HG03457 (cell line): ENCODE results near the gene MESP2.
"Not testable (repeated sequence)": the region's sequence is repeated elsewhere in the genome, so short reads cannot be mapped to it uniquely, and the experiment has no call there.

Experiments
- ATAC-seq: cut with Tn5 transposase; IDR thresholded peaks from one replicate; pipeline ENCODE4 v1.9.1; 2021; ENCODE audit warnings: moderate number of reproducible peaks; ENCODE audit not compliant: unreplicated experiment

Gene MESP2

DNA sequence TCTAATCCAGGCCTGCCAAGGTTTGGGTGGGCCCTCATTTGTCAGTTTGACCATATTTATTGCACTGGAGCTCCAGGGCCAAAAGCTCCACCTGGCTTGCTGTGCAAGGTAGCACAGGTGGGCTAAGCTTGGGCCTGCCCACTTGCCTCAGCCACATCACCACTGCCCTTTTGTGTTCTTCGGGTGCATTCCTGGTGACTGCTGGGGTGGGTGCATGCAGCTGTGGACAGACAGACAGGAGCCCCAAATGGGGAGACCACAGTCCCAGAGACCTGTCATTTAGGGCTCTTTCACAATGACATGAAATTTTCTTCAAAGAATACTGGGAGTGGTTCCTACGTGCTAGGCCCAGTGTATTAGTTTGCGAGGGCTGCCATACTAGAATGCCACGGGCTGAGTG, 2.7 kb downstream of the MESP2 start:
- ATAC-seq, result no peak

- no peak for ATAC-seq
Measured at GRCh38 chr15:89780601-89781000, 4.5 kb downstream of the MESP2 start.

GRCh38 chr15:89781055-89781454, 4.9 kb downstream of the MESP2 start:
- no peak for ATAC-seq

DNA sequence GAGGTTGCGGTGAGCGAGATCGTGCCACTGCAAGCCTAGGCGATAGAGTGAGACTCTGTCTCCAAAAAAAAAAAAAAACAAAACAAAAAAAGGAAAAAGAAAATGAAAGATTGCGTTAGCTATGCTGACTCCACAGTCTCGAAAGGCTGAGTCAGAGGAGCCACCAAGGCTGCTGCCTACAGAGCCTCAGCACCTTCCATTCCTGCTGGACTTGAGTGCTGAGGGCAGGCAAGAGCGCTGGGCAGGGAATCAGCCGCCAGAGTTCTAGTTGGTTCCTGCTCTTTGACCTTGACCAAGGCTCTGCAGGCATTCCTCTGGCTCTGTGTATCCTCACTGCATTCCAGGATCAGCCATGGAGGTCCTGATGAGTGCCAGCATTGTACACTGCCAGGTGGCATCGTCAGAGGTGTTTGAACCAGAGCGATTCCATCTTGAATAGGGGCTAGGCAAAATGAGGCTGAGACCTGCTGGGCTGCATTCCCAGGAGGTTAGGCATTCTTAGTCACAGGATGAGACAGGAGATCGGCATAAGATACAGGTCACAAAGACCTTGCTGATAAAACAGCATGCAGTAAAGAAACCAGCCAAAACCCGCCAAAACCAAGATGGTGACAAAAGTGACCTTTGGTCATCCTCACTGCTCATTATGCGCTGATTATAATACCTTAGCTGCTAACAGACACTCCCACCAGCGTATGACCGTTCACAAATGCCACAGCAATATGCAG, 5.9 kb downstream of the MESP2 start:
- ATAC-seq, result no peak

DNA sequence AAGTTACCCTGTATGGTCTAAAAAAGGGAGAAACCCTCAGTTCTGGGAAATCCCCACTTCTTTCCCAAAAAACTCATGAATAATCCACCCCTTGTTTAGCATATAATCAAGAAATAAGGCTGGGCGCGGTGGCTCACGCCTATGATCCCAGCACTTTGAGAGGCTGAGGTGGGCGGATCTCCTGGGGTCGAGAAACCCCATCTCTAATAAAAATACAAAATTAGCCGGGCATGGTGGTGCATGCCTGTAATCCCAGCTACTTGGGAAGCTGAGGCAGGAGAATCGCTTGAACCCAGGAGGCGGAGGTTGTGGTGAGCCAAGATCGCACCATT, 6.5 kb downstream of the MESP2 start:
- ATAC-seq, result not testable (repeated sequence)

GRCh38 chr15:89783111-89783860, 7.2 kb downstream of the MESP2 start:
- no peak for ATAC-seq

GRCh38 chr15:89783861-89784685, 7.9 kb downstream of the MESP2 start:
- ATAC-seq, result no peak

- no peak for ATAC-seq
Measured at GRCh38 chr15:89784686-89784960, 8.5 kb downstream of the MESP2 start.

DNA sequence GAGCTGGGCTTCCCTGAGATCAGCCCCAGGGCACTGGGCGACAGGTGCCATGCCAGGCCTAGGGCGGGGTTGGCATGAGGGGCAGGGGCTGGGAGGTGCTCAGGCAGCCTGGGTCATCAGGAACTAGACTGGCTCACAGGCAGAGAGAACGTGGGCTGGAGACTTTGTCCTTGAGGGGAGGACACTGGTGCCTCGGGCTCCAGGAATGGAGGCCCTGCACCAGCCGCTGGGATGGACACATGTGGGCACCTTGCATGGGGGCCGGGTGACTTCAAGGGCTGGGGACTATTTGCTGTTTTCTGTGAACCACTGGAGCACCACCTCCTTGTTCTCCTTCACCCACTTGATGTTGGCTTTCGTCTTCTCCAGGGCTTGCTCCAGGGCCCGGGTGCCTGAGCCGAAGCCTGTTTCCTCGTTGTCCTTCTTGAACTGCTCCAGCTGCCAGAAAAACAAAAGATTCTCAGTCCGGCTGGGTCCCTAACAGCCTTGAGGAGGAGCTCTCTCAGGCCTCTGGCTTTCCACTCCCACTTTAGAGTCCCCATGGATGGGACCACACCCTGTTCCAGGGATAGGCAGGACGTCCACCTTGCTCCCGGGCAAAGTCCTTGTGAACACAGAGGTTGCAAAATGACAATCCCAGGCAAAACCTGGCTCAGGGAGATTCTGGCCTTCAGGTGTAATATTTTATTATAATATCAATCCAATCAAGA, 9.1 kb downstream of the MESP2 start:
- ATAC-seq, result no peak

DNA sequence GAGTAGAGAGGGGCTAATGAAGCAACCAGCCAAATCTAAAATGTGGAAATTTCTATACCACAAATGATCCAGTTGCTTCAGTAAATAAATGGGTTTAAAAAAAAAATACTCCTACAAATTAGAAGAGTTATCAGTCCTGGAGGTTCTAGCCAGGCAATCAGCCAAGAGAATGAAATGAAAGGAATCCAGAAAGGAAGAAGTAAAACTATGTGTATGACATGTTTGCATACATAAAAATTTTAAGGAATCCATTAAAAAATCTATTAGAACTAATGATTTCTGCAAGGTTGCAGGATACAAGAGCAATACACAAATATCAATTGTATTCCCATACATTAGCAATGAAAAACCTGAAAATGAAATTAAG, 9.6 kb downstream of the MESP2 start:
- ATAC-seq, result no peak

GRCh38 chr15:89787944-89788343, 11.8 kb downstream of the MESP2 start:
- no peak for ATAC-seq

- ATAC-seq, result not testable (repeated sequence)
Measured at GRCh38 chr15:89788585-89788984, 12.5 kb downstream of the MESP2 start.

DNA sequence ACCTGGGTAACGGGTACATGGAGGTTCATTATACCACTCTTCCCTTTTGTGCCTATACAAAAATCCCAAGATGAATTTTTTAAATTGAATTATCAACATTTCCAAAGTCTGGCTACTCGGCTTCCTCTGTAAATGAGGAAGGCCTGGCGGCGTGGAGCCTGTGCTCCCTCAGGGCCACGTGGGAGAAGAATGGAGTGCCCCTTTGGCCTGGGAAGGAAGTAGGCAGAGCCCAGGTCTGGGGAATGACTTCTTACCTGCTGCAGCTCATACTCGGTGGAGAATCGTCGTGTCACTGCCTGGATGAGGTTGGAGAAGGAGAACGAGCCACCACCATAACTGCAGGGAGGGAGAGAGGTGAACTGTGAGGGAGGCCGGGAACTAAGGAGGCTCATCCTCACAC, 14.1 kb downstream of the MESP2 start:
- ATAC-seq, result no peak

GRCh38 chr15:89790661-89791060, 14.5 kb downstream of the MESP2 start:
- no peak for ATAC-seq

- ATAC-seq, result no peak
Measured at GRCh38 chr15:89792106-89792805, 16.1 kb downstream of the MESP2 start.

DNA sequence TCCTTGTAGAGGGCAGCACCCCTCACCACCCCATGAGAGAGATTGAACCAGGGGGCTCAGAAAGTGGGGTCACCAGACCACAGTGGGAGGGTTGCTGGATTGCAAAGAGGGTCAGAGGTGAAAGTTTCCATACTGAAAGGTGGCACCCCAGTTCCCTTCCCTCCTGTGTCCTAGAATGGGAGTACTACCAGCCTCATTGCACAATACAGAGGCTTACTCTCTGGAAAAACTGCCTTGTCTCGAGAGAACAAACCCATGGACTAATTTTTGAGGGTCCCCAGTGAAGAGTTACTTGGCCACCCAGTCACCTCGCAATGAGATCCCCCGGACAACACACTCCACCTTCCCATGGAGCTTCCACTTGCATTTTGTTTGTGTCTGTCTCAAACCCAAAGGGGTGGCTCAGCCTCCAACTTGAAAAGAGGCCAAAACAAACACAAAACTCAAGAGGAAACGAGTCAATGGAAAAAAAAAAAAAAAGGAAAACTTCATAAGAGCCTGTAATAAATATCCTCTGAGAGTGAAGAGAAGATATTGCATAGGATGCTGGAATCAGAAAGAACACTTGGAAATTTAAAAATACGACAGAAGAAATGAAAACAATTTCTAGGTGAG, 18.6 kb downstream of the MESP2 start:
- no peak for ATAC-seq

- ATAC-seq, result no peak
Measured at GRCh38 chr15:89795996-89796395, 19.9 kb downstream of the MESP2 start.

DNA sequence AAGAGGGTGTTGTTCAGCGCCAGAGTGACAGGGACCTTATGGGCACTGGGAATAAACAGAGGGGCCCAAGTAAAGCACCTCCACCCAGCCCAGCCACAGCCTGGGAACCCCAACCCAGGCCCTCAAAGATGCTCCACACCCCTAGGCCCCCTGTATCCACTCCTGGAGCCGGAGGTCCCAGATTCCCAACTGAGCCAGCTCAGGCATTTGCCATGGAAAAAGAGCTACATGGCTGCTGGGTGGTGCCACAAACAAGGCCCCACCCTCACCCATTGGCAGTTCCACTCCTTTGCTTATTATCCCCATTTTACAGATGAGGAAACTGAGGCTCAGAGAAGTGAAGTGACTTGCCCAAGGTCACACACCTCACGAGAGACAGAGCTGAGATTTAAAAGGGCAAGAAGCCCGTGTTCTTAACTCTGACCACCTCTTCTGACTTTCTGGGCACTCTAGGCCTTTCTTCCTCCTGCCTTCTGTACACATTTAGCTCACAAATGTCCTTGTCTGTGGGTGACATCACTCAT, 21.6 kb downstream of the MESP2 start:
- ATAC-seq, result no peak

DNA sequence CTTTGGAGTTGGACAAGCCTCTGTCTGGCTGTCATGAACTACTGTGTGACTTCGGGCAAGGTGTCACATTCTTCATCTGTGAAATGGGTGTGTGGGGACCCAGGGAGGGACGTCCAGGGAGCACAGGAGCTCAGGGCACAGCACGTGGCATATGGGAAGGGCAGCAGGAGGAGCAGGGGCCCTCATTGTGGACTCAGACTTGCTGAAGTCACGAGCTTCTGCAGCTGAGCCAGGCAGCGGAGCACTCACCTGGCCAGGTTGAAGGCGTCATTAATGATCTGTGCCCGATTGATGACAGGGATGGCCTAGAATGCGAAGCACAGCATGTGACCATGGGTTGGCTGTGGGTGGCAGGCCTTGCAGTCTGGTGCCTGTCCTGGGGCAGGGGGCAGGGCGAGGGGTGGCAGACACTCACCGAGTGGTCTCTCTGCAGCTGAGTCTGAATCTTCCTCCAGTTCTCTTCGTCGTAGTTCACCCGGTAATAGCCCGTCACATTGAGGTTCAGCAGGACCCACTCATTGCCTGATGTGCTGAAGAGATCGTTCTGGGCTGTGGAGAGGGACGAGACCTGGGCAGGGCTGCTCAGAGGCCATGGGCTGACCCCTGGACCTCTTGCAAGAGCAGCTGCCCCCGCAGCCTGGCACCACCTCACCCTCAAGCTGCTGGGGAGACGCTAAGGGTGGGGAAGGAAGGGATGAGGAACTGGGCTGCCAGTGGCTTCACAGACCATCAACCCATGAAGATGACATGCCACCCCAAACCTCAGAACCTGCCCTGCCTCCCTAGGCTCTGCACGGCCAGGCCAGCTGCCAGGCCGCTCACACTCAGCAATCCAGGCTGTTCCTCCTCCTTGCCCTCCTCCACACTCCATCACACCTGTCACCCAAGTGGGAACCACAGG, 23.1 kb downstream of the MESP2 start:
- ATAC-seq, result no peak
